Endothelial cell of umbilical vein (primary cell): ENCODE data around the gene GRAMD2B. TPM values are rescaled to one million over a fixed set of nuclear protein-coding genes. Genes with fewer than 3 reads are reported as not detected.

Experiments
- BruUV-seq: library from RNA; stranded (reverse); fragments of 400-500 nt; replicated peaks from 2 replicates; lab custom pipeline; 2021; lab: Mats Ljungman, UMichigan
- CTCF ChIA-PET: fragments of 300-600, 350-600 bp; sonication (Branson Sonifier 250); formaldehyde crosslinking; loops from one replicate; lab custom pipeline; 2021; ENCODE audit warnings: antibody characterized with exemption, inconsistent platforms; lab: Charles Lee
- POLR2A ChIA-PET: fragments of 300-600, 350-600 bp; sonication (Branson Sonifier 250); formaldehyde crosslinking; loops from one replicate; lab custom pipeline; 2021; ENCODE audit warnings: antibody characterized with exemption, inconsistent platforms; lab: Charles Lee
- DNase-seq: peaks from one replicate; pipeline ENCODE4 v3.0.0-alpha.2; 2011; ENCODE audit warnings: low read depth, low spot score
- FAIRE-seq: peaks from 2 replicates; lab custom pipeline; 2011; peaks lifted over from hg19 to GRCh38; lab: Jason Lieb, UNC
- H2AFZ ChIP-seq: 2 replicates; pipeline ENCODE4 v1.6.0; 2012; ENCODE audit warnings: low read depth, low read length, control low read depth, inconsistent platforms
- H3K27ac ChIP-seq: 2 replicates; pipeline ENCODE4 v1.5.1; 2011; ENCODE audit warnings: low read depth, mild to moderate bottlenecking, control low read depth, low read length, moderate library complexity; ENCODE audit not compliant: insufficient read depth
- H3K27me3 ChIP-seq, 2 experiments: 2 replicates each; pipeline versions ENCODE4 v1.6.0 to v1.6.1; 2011; ENCODE audit warnings: low read length in 2 of 2, mixed read lengths in 1 of 2; ENCODE audit not compliant: control insufficient read depth in 2 of 2, insufficient read depth in 2 of 2
- H3K36me3 ChIP-seq, 2 experiments: 2 replicates in 1 of 2; 3 replicates in 1 of 2; pipeline ENCODE4 v1.5.1; 2011; ENCODE audit warnings: low read length in 2 of 2, mild to moderate bottlenecking in 1 of 2, moderate library complexity in 1 of 2; ENCODE audit not compliant: control insufficient read depth in 2 of 2, insufficient read depth in 2 of 2; ENCODE audit errors: extremely low read depth in 1 of 2
- H3K4me1 ChIP-seq: 3 replicates; pipeline ENCODE4 v1.5.1; 2011; ENCODE audit warnings: mild to moderate bottlenecking, low read length; ENCODE audit not compliant: control insufficient read depth, insufficient read depth; ENCODE audit errors: extremely low read depth
- H3K4me2 ChIP-seq: 2 replicates; pipeline ENCODE4 v1.6.1; 2011; ENCODE audit warnings: low read length, control low read depth, mixed read lengths; ENCODE audit not compliant: insufficient read depth
- H3K4me3 ChIP-seq, 3 experiments: fragments of 200-600 bp in 1 of 3; sonication (generic), shearing (Covaris generic) in 1 of 3; replicated peaks in 1 of 3; 2 replicates each; pipeline ENCODE4 v1.5.1; 2011 to 2016; ENCODE audit warnings: control low read depth in 3 of 3, low read length in 3 of 3, mild to moderate bottlenecking in 2 of 3, inconsistent platforms in 1 of 3, low read depth in 1 of 3, moderate library complexity in 1 of 3; ENCODE audit not compliant: insufficient read depth in 1 of 3
- H3K79me2 ChIP-seq: 2 replicates; pipeline ENCODE4 v1.6.0; 2012; ENCODE audit warnings: low read length, inconsistent platforms; ENCODE audit not compliant: control insufficient read depth, insufficient read depth
- H3K9ac ChIP-seq: replicated peaks from 2 replicates; pipeline ENCODE3; 2011; ENCODE audit warnings: low read length, control low read depth; ENCODE audit not compliant: insufficient read depth; ENCODE audit errors: extremely low read depth
- H3K9me1 ChIP-seq: replicated peaks from 3 replicates; pipeline ENCODE4 v1.6.0; 2011; ENCODE audit warnings: mild to moderate bottlenecking, low read length; ENCODE audit not compliant: control insufficient read depth, insufficient read depth; ENCODE audit errors: extremely low read depth
- H3K9me3 ChIP-seq: replicated peaks from 2 replicates; pipeline ENCODE4 v1.5.1; 2012; ENCODE audit warnings: low read length, inconsistent platforms; ENCODE audit not compliant: control insufficient read depth, insufficient read depth
- H4K20me1 ChIP-seq: replicated peaks from 2 replicates; pipeline ENCODE3; 2011; ENCODE audit warnings: mild to moderate bottlenecking, low read length; ENCODE audit not compliant: control insufficient read depth, insufficient read depth; ENCODE audit errors: extremely low read depth
- EZH2 ChIP-seq: IDR thresholded peaks from 2 replicates; pipeline ENCODE4 v1.6.1; 2012; ENCODE audit warnings: borderline replicate concordance, low read depth, mild to moderate bottlenecking, moderate library complexity, low read length, inconsistent platforms; ENCODE audit not compliant: severe bottlenecking
- FOS ChIP-seq: IDR thresholded peaks from 2 replicates; pipeline ENCODE4 v1.6.1; 2011; ENCODE audit warnings: mild to moderate bottlenecking, low read length, moderate library complexity, borderline replicate concordance; ENCODE audit not compliant: insufficient read depth
- GATA2 ChIP-seq: IDR thresholded peaks from 2 replicates; pipeline ENCODE4 v1.7.0; 2011; ENCODE audit warnings: low read depth, mild to moderate bottlenecking, moderate library complexity, mixed read lengths, low read length; ENCODE audit not compliant: insufficient read length, insufficient read depth
- JUN ChIP-seq: IDR thresholded peaks from 2 replicates; pipeline ENCODE4 v1.6.1; 2011; ENCODE audit warnings: borderline replicate concordance, low read depth; ENCODE audit not compliant: insufficient read length, insufficient read depth
- MYC ChIP-seq: IDR thresholded peaks from one replicate; pipeline ENCODE4 v1.6.1; 2011; ENCODE audit warnings: mild to moderate bottlenecking, low read depth, low read length
- POLR2A ChIP-seq: IDR thresholded peaks from 2 replicates; pipeline ENCODE4 v1.6.1; 2012; ENCODE audit warnings: low read depth, mild to moderate bottlenecking, control low read depth, low read length
- POLR2AphosphoS5 ChIP-seq: IDR thresholded peaks from 2 replicates; pipeline ENCODE4 v1.6.1; 2012; ENCODE audit warnings: low read depth, mild to moderate bottlenecking, control low read depth, low read length, moderate library complexity; ENCODE audit not compliant: insufficient read depth
- dilution Hi-C: fragments of 300-500 bp; cut with MboI; formaldehyde crosslinking; loops from one replicate; pipeline ENCODE4 v1.15.0; 2019; ENCODE audit warnings: low sequenced_read_pairs; ENCODE audit not compliant: extremely low pct_ligation_motif_present
- intact Hi-C: fragments of 100-400 bp; cut with micrococcal nuclease; formaldehyde crosslinking; loops from one replicate; pipeline ENCODE4 v1.10.0; 2022
- polyA plus RNA-seq, 4 experiments: library from polyadenylated mRNA; depleted of rRNA in 3 of 4; stranded (reverse) in 3 of 4; unstranded in 1 of 4; fragments of >200 nt; gene quantifications; 2 replicates each; pipeline versions ENCODE4 v1.2.1 to v1.2.3, GENCODE V29; 2011 to 2012; ENCODE audit warnings: missing spikeins in 1 of 4
- total RNA-seq: library from RNA; stranded (reverse); gene quantifications from 2 replicates; pipeline ENCODE4 v1.2.3, GENCODE V29; 2021
- TF ChIP-seq, protein P1 (sequence below), 2 donors: IDR thresholded peaks; 1 replicate in 1 of 2; 2 replicates in 1 of 2; pipeline ENCODE4 v1.5.1; 2011; ENCODE audit warnings: low read length in 2 of 2, mild to moderate bottlenecking in 2 of 2, moderate library complexity in 2 of 2, control low read depth in 1 of 2, inconsistent platforms in 1 of 2, low read depth in 1 of 2; ENCODE audit not compliant: insufficient read depth in 1 of 2; ENCODE audit errors: extremely low read depth in 1 of 2
- TF ChIP-seq, protein P2 (sequence below): IDR thresholded peaks from 2 replicates; pipeline ENCODE4 v1.6.1; 2011; ENCODE audit not compliant: insufficient read depth, insufficient read length

GRAMD2B gene
- total and polyA plus RNA-seq, 2 donors (not counting 3 experiments of a cell fraction or from before 2014, with no cell fraction given), result 2.0 to 5.5 TPM

DNA sequence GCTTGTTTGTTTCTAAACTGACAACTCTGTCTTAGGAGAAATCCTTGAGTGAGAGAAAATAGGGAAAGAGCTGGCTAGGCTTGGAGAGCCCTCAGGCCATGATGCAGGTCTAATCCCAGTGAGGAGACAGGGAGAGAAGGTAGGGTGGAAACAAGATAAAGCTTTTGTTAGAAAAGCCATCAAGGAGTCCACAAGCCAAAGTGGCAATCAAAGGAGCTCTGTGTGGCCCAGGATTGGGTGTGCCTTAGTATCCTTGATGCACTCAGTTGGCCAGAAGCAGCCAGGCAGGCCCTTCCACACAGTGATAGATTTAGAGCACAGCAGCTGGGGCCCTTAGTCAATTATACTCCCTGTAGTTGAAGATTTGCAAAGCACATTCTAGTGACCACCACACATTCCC is 97.9 kb downstream of the GRAMD2B start:
- Histone ChIP-seq H3K4me3 (no peak overlapping the region), H3K79me2 (no peaks in the 10 kb centered on the region), H3K9ac (no peak overlapping the region), H3K4me2 (no peak overlapping the region), H3K36me3 (no peaks in the 10 kb centered on the region), H3K27me3 (no peaks in the 10 kb centered on the region), H3K9me1 (no peaks in the 10 kb centered on the region), H3K27ac (no peak overlapping the region), H2AFZ (no peak overlapping the region), H4K20me1 (no peaks in the 10 kb centered on the region), H3K4me1 (peaks cover 6% of the 10 kb centered on the region), H3K9me3 (no peaks in the 10 kb centered on the region)
- DNase-seq, result no peak
- CTCF ChIA-PET, result interaction anchor here (1.6 to 2.3 kb wide), 3 partner anchors 11 to 21 kb away, joined by 5 to 11 read pairs (median 5); no protein-coding TSS in a partner anchor
- intact Hi-C loops (no loop called here), dilution Hi-C loops (no loop called here)
- POLR2A ChIA-PET, result no interaction called here
- TF ChIP-seq POLR2A (no peak), POLR2AphosphoS5 (no peak), GATA2 (no peak), FOS (no peak), MYC (no peak), JUN (no peak), EZH2 (no peak)
- TF ChIP-seq, protein P1, sequence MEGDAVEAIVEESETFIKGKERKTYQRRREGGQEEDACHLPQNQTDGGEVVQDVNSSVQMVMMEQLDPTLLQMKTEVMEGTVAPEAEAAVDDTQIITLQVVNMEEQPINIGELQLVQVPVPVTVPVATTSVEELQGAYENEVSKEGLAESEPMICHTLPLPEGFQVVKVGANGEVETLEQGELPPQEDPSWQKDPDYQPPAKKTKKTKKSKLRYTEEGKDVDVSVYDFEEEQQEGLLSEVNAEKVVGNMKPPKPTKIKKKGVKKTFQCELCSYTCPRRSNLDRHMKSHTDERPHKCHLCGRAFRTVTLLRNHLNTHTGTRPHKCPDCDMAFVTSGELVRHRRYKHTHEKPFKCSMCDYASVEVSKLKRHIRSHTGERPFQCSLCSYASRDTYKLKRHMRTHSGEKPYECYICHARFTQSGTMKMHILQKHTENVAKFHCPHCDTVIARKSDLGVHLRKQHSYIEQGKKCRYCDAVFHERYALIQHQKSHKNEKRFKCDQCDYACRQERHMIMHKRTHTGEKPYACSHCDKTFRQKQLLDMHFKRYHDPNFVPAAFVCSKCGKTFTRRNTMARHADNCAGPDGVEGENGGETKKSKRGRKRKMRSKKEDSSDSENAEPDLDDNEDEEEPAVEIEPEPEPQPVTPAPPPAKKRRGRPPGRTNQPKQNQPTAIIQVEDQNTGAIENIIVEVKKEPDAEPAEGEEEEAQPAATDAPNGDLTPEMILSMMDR (IDR thresholded peaks at IDR 0.05; ENCODE audit: extremely low read depth in 1 of 2, insufficient read depth in 1 of 2, low read depth in 1 of 2, low read length in 2 of 2), result no peak
- TF ChIP-seq, protein P2, sequence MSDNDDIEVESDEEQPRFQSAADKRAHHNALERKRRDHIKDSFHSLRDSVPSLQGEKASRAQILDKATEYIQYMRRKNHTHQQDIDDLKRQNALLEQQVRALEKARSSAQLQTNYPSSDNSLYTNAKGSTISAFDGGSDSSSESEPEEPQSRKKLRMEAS, result no peak
- FAIRE-seq, result no peak
- BruUV-seq, result no TSS peak
